Activated CD4-positive, alpha-beta T cell treated with anti-CD3 and anti-CD28 coated beads for 36 hours (primary cell): Measurements from ENCODE around the gene SKIDA1. TPM values are rescaled to one million over a fixed set of nuclear protein-coding genes. Genes with fewer than 3 reads are reported as not detected.
A peak's percentile ranks its signal among the peaks of the same experiment; 100 is the strongest.

Source experiments
- ATAC-seq: fragments of 200-7000 bp; cut with Tn5 transposase; one replicate; pipeline ENCODE4 v1.10.0; 2021; ENCODE audit warnings: mild to moderate bottlenecking, moderate library complexity
- CTCF ChIA-PET: fragments of 350-600 bp; sonication (Branson Sonifier 250); formaldehyde crosslinking; loops from one replicate; lab custom pipeline; 2021; ENCODE audit warnings: antibody characterized with exemption; lab: Charles Lee
- POLR2A ChIA-PET: fragments of 350-600 bp; sonication (Branson Sonifier 250); formaldehyde crosslinking; loops from one replicate; lab custom pipeline; 2021; ENCODE audit warnings: antibody characterized with exemption, inconsistent platforms; lab: Charles Lee
- DNase-seq: peaks from one replicate; pipeline ENCODE4 v3.0.0-alpha.2; 2020
- H3K27ac Mint-ChIP-seq: one replicate; pipeline ENCODE4 v1.8.0; 2021; ENCODE audit warnings: mixed read lengths
- H3K27me3 Mint-ChIP-seq: one replicate; pipeline ENCODE4 v1.8.0; 2021; ENCODE audit warnings: mixed read lengths
- H3K36me3 Mint-ChIP-seq: one replicate; pipeline ENCODE4 v1.8.0; 2021; ENCODE audit warnings: low read depth, mixed read lengths
- H3K4me1 Mint-ChIP-seq: one replicate; pipeline ENCODE4 v1.8.0; 2021; ENCODE audit warnings: mixed read lengths
- H3K4me3 Mint-ChIP-seq: one replicate; pipeline ENCODE4 v1.8.0; 2021; ENCODE audit warnings: mild to moderate bottlenecking, moderate library complexity, mixed read lengths
- H3K9me3 Mint-ChIP-seq: one replicate; pipeline ENCODE4 v1.8.0; 2021; ENCODE audit warnings: low read depth, mixed read lengths
- intact Hi-C, 2 experiments: fragments of 100-400 bp; cut with DNase I in 1 of 2; cut with micrococcal nuclease in 1 of 2; formaldehyde crosslinking; loops; one replicate each; pipeline versions ENCODE4 v1.14.2 to v1.15.1; 2022 to 2024; cut with DNase I, micrococcal nuclease
- total RNA-seq, 2 experiments: library from RNA; stranded (reverse); gene quantifications; one replicate each; pipeline ENCODE4 v1.2.3, GENCODE V29; 2021

The SKIDA1 gene
- total RNA-seq, 2 experiments from 2014 or later, result 0.32 to 0.54 TPM

DNA sequence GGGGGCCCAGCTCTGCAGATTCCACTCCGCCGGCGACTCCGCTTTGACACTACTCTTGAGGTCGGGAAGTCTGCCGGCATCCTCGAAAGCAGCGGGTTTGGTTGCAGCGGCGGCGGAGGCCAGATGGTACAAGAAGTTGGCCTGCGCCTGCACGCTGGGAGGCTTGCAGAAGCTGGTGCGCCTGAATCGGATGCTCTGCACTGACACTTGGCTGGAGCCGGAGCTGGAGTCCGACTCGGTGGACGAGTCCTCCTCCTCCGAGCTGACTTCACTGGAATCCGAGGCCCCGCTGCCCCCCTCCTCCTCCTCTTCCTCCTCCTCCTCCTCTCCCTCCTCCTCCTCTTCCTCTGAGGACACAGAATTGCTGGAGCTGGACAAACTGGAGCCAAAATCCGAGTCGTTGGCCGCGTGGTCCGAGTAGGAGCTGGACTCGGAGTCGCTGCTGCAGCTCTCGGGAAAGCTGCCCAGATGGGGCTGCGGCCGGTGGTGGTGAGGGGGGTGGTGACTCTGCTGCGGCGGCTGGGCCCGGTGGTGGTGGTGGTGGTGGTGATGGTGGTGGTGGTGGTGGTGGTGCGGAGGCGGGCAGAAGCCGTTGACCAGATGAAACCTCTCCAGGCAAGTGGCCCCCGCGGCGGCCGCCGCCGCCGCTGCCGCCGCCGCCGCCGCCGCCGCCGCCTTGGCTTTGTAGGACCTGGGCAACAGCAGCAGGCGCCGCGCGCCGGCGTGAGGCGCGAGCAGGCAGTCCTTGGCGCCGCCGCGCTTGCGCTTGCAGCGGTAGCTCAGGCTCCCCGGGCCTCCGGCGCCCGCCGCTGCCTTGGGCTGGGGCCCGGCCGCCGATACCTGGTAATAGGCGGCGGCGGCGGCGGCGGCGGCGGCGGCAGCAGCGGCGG lies 9.0 kb downstream of the SKIDA1 start:
- Mint-ChIP-seq H3K36me3 (no peaks in the 10 kb centered on the region), H3K4me3 (peak overlapping the region; percentile 78), H3K27me3 (peaks cover 68% of the 10 kb centered on the region), H3K27ac (no peak overlapping the region), H3K4me1 (peaks cover 34% of the 10 kb centered on the region), H3K9me3 (no peaks in the 10 kb centered on the region)
- DNase-seq, result peak; percentile 75
- POLR2A ChIA-PET, result interaction anchor here (1.0 kb wide), 1 partner anchor 20 kb away, joined by 3 read pairs; no protein-coding TSS in a partner anchor
- CTCF ChIA-PET, result interaction anchor here (1.0 to 1.2 kb wide), 3 partner anchors 15 to 36 kb away, joined by 3 to 7 read pairs (median 5); no protein-coding TSS in a partner anchor
- intact Hi-C loops, result loop anchor here (1.0 to 5.0 kb wide), 6 partner anchors 9 to 826 kb away; partner anchors contain the start of genes COMMD3 (in 1 of the 2), MLLT10 (in 1 of the 2) and SKIDA1 (in 1 of the 2)
- ATAC-seq, result peak; percentile 71

DNA sequence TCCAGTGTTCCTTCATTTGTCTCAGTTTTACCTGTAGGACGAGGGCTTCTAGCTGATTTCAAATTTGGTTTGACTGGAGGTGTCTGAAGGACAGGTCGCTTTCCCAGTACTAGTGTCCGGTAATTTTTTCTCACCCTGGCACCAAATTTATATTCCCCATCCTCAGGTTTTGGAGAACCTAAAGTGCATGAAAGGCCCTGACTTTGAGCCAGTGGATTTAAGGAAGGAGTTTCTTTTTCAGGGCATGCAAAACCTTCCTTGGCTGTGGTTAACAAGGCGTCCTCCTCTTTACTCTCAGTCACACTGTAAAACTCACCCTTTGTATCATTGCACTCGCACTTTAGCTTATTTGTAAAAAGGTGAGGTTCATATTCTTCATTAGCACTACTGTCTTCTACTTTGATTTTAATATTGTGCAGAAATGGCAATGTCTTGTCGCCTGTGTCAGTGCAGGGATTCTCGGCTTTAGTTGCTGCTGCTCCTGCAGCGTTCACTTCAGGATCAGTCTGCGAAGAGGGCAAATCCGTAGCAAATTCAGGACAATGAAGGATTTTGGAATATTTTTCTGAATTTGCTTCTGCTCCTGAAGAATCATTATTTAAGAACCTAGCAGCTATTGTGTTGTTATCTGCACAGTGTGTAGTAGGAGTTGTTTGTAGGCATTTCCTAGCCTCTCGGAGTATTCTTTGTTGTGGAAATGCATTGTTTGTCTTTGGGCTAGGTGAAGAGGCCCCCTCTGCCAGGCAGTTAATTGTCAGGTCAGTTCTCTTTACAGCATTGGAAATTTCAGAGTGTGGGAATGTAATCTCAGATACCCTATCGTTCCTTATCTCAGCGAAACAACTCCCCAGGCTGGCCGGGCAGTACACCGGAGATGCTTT lies 9.9 kb downstream of the SKIDA1 start:
- ATAC-seq (no peak), DNase-seq (no peak)
- ChIA-PET POLR2A (interaction anchor here (1.0 kb wide), 1 partner anchor 19 kb away, joined by 3 read pairs; no protein-coding TSS in a partner anchor), CTCF (interaction anchor here (0.7 to 1.2 kb wide), 4 partner anchors 14 to 37 kb away, joined by 3 to 7 read pairs (median 4); no protein-coding TSS in a partner anchor)
- H3K4me3 Mint-ChIP-seq, result peak overlapping the region; percentile 54
- peaks cover 66% of the 10 kb centered on the region for H3K27me3 Mint-ChIP-seq
- intact Hi-C loops, result loop anchor here (1.0 to 5.0 kb wide), 4 partner anchors 18 to 827 kb away; partner anchors contain the start of gene COMMD3 (in 1 of the 2)
- H3K4me1 Mint-ChIP-seq, result peaks cover 34% of the 10 kb centered on the region
- no peak overlapping the region for H3K27ac Mint-ChIP-seq
- no peaks in the 10 kb centered on the region for H3K9me3 Mint-ChIP-seq
- H3K36me3 Mint-ChIP-seq, result no peaks in the 10 kb centered on the region

DNA sequence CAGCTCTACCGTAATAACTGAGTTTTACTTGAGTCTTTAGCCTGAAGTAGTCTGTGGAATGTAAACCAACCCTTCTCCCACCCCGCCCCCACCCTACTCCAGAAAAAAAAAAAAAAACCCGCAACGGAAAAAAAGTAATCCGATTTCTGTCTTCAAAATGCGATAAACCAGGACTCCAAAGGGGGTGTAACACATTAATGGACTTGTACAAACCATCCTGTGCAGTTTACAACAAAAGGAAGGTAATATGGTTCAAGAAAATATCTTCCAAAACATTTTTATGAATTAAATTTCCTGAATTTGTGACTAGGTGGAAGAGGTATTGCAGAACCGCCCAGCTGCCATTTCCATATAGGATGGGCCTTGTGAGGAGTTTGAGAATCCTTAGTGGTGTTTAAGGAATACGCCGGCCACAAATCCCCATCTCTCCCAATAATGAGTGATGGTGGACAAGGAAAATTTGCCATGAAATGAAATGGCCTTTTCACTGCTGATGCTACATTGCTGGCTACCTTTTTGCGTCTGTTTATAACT lies 10.6 kb downstream of the SKIDA1 start:
- intact Hi-C loops, result loop anchor here in 1 of 2 experiments (5.0 kb wide), 3 partner anchors 732 to 827 kb away; partner anchors contain the start of gene COMMD3

DNA sequence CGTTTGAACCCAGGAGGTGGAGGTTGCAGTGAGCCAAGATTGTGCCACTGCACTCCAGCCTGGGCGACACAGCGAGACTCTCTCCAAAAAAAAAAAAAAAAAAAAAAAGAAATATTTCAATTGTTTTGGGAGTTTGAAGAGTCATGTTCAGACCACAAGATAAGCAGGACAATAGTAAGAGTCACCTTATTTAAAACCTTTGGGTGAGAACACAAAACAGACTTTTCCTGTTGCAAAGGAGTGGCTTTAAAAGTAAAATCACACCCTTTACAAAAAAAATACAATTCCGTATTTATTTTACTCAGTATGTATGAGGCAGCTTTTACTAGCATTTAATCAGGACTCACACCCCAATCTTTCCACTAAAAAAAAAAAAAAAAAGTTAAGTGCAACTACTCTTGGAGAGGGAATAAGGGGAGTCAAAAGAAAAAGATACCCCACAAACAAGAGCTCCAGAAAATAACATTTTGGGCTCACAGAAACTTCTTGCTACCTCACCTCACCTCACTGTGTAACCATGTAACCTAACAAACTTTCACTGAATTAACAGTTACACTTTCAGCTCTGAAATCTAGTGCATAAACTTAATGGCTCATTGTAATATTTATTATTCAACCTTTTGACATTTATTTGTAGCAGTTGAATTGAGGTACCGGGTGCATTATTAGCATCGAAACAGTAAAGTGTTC lies 11.2 kb downstream of the SKIDA1 start:
- Mint-ChIP-seq H3K4me1 (peaks cover 22% of the 10 kb centered on the region), H3K27ac (no peak overlapping the region), H3K9me3 (no peaks in the 10 kb centered on the region), H3K27me3 (peaks cover 57% of the 10 kb centered on the region), H3K4me3 (no peak overlapping the region), H3K36me3 (no peaks in the 10 kb centered on the region)
- CTCF ChIA-PET, result interaction anchor here (0.6 to 0.7 kb wide), 2 partner anchors 17 to 1621 kb away, joined by 4 to 5 read pairs; no protein-coding TSS in a partner anchor
- DNase-seq, result no peak
- ATAC-seq, result no peak
- POLR2A ChIA-PET, result no interaction called here
- intact Hi-C loops, result no loop called here

More for the DNA sequence above, 10.6 kb downstream of the SKIDA1 start:
- ChIA-PET CTCF (interaction anchor here (0.6 to 0.7 kb wide), 3 partner anchors 13 to 1621 kb away, joined by 3 to 5 read pairs (median 4); no protein-coding TSS in a partner anchor), POLR2A (no interaction called here)
- Mint-ChIP-seq H3K9me3 (no peaks in the 10 kb centered on the region), H3K27me3 (peaks cover 62% of the 10 kb centered on the region), H3K4me3 (no peak overlapping the region), H3K4me1 (peaks cover 28% of the 10 kb centered on the region), H3K27ac (no peak overlapping the region), H3K36me3 (no peaks in the 10 kb centered on the region)
- DNase-seq, result no peak
- no peak for ATAC-seq

DNA sequence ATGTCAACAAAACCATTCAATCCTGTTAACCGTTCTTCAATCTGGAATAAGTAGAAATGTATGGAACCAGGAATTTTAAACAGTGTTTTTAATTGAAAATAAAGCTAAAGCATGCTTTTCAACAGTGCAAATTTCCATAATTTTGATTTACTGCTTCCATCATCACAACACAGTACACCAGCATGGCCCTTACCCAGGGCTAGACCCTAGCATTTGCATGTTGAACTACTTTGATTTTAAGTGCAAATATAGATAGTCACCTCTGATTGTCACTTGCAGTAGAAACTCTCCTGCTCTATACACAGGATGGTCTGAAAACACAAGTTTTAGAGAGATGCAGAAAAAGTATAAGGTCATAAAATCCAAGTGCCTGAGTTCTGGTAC lies 12.1 kb downstream of the SKIDA1 start:
- Mint-ChIP-seq H3K36me3 (no peaks in the 10 kb centered on the region), H3K4me1 (peaks cover 13% of the 10 kb centered on the region), H3K9me3 (no peaks in the 10 kb centered on the region), H3K4me3 (no peak overlapping the region), H3K27ac (no peak overlapping the region), H3K27me3 (peaks cover 54% of the 10 kb centered on the region)
- ChIA-PET POLR2A (no interaction called here), CTCF (no interaction called here)
- DNase-seq (no peak), ATAC-seq (no peak)
- intact Hi-C loops, result no loop called here

DNA sequence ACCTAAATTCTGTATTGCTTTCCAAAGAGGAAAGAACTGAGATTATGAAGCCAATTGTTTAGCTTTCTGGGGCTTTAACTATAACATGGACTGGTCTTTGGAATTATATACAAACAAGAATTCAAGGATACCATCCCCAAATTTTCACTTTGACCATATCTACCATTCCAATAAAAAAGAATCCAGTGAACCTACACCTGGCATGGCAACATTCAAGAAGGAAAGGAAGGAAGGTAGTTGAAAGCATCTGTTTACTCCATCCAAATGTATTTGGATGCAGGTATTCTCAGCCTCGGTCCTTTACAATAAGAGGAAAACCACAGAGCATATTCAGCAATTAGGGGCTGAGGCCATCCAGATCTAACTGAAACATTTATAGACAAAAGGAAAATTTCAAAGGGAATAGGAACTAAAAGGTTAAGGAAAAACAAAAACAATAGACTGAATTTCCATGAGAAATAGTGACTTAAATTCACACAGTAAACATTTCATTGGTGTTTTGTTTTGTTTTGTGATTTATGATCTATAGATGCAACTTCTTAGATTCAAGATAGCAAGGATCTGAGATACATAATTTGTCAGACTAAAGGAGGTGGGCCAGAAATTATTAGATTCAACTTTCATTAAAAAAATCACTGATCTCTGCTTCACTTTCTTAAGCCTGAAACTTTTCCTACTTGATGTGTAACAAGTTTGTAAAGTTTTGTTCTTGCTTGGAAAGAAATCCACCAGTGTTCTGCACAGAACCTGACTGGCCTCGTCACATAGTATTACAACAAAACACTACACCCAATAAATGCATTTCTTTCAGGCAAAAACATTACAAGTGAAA lies 12.7 kb downstream of the SKIDA1 start:
- POLR2A ChIA-PET, result no interaction called here
- Mint-ChIP-seq H3K27ac (no peak overlapping the region), H3K4me3 (no peak overlapping the region), H3K27me3 (peaks cover 48% of the 10 kb centered on the region), H3K36me3 (no peaks in the 10 kb centered on the region), H3K4me1 (peaks cover 7% of the 10 kb centered on the region), H3K9me3 (no peaks in the 10 kb centered on the region)
- intact Hi-C loops, result no loop called here
- no peak for ATAC-seq
- CTCF ChIA-PET, result interaction anchor here (1.1 kb wide), 1 partner anchor 14 kb away, joined by 3 read pairs; no protein-coding TSS in a partner anchor
- no peak for DNase-seq

DNA sequence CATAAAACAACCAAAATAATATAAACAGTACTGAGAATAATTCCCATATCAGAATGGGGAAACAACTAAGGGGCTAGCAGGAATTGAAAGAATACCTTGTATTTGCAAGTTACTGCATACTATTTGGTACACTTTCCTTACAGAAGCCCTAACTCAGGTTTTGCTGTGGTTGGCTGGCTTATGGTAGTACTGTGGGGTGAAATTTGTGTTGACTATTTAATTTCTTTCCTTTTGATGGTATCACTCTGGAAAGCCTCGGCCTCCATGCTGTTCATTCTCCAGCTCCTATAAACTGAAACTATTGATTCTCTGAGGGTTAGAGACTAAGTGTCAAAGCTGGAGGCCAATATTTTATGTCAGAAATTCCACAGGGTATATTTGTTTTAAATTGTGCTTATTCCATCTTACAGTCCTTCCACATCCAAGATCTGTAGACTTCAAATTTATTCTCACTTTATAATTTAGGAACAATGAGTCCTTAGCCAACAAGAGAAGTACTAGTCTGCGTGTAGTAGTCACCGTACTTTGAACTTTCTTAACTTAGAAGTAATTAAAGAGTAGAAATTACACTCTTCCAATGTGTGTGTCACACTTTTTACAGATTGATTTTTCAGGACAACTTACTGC lies 13.4 kb downstream of the SKIDA1 start:
- Mint-ChIP-seq H3K36me3 (no peaks in the 10 kb centered on the region), H3K4me3 (no peak overlapping the region), H3K9me3 (no peaks in the 10 kb centered on the region), H3K27ac (no peak overlapping the region), H3K4me1 (peaks cover 3% of the 10 kb centered on the region), H3K27me3 (peaks cover 44% of the 10 kb centered on the region)
- no peak for ATAC-seq
- CTCF ChIA-PET, result interaction anchor here (1.1 kb wide), 1 partner anchor 14 kb away, joined by 3 read pairs; no protein-coding TSS in a partner anchor
- POLR2A ChIA-PET, result no interaction called here
- DNase-seq, result no peak
- intact Hi-C loops, result no loop called here

DNA sequence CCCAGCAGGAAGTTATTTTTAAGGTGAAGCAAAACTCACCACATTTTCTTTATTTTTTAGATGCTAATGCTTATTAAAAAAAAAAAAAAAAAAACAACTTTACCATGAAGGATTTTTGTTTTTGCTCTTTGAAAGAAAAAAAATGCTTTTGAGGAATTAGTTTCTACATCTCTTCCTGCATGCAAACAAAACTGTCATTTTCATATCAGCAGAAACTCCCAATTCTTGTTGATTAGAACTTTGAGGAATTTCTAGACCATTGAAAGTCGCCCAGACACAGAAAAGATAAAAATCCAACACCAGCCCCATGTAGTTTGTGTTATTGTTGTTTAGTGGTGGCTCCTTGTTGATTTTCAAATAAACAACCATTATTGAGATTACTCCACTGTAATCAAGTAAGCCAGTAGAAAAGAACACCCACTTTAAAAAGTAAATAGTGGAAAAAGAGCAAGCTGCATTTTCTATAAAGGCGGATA lies 14.3 kb downstream of the SKIDA1 start:
- H3K36me3 Mint-ChIP-seq, result no peaks in the 10 kb centered on the region
- DNase-seq (no peak), ATAC-seq (no peak)
- peaks cover 3% of the 10 kb centered on the region for H3K4me1 Mint-ChIP-seq
- H3K27ac Mint-ChIP-seq, result no peak overlapping the region
- H3K27me3 Mint-ChIP-seq, result peaks cover 43% of the 10 kb centered on the region
- H3K4me3 Mint-ChIP-seq, result no peak overlapping the region
- H3K9me3 Mint-ChIP-seq, result no peaks in the 10 kb centered on the region
- ChIA-PET CTCF (no interaction called here), POLR2A (no interaction called here)
- intact Hi-C loops, result no loop called here

DNA sequence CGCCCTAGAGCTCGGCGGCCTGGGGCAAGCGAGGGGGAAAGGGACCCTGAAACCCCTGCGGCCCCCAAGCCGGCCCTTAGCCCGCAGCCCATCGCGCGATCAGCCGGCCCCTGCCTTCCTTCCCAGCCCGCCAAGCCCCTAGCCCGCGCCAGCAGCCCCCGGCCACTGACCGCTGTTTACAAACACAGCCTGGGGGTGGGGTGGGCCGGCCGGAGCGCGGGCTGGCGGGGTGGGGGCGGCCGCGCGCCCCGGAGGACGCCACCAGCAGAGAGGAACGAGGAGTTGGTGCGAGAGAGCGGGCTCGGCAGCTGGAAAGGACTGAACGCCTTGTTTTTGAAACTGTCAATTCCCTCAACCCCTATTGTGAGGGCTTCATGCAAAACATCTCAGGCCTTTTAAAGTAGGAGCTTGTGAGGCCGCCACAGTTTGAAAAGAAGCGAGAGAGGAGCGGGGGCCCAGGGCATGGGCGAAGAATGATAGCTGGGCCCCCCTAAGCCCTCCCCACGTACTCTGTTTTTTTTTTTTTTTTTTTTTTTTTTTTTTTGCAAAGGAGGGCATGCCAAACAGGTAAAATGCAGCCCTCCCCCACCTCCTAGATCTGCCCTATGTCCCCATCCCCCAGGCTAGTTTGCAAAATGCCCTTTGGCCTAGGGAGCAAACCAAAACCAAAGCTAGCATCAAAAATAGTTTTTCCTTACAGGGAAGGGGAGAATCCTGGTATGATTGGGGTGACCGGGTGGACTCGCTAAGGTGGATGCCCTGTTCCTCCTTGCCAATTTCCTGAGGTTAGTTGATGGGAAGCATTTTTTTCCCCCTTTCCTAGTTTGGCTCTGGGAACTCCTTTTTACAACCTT lies 15.0 kb downstream of the SKIDA1 start:
- POLR2A ChIA-PET, result no interaction called here
- intact Hi-C loops, result no loop called here
- CTCF ChIA-PET, result interaction anchor here (0.7 to 0.9 kb wide), 3 partner anchors 8 to 13 kb away, joined by 3 read pairs; no protein-coding TSS in a partner anchor

More for the DNA sequence above, 15.0 kb downstream of the SKIDA1 start:
- Mint-ChIP-seq H3K27ac (no peak overlapping the region), H3K36me3 (no peaks in the 10 kb centered on the region), H3K27me3 (peaks cover 40% of the 10 kb centered on the region), H3K4me1 (no peaks in the 10 kb centered on the region), H3K9me3 (no peaks in the 10 kb centered on the region), H3K4me3 (no peak overlapping the region)
- DNase-seq, result no peak
- no peak for ATAC-seq
